Caco-2 (cell line): ENCODE measurements around the gene KIF3A. TPM values are rescaled to one million over a fixed set of nuclear protein-coding genes. Genes with fewer than 3 reads are reported as not detected.

Source experiments
- BruUV-seq: library from RNA; stranded (reverse); fragments of 400-500 nt; replicated peaks from 2 replicates; lab custom pipeline; 2021; lab: Mats Ljungman, UMichigan
- CTCF ChIA-PET: fragments of 300-600 bp; sonication (Branson Sonifier 250); formaldehyde crosslinking; loops from one replicate; lab custom pipeline; 2022; ENCODE audit warnings: antibody characterized with exemption; lab: Charles Lee
- POLR2A ChIA-PET: fragments of 300-600 bp; sonication (Branson Sonifier 250); formaldehyde crosslinking; loops from one replicate; lab custom pipeline; 2022; ENCODE audit warnings: antibody characterized with exemption; lab: Charles Lee
- DNase-seq, 2 experiments: peaks; one replicate each; pipeline versions ENCODE4 v3.0.0 to v3.0.0-alpha.2; 2020 to 2022
- H3K27me3 ChIP-seq: replicated peaks from 2 replicates; pipeline ENCODE4 v1.6.0; 2011; ENCODE audit warnings: low read length; ENCODE audit not compliant: control insufficient read depth, insufficient read depth
- H3K36me3 ChIP-seq: 2 replicates; pipeline ENCODE4 v1.5.1; 2011; ENCODE audit warnings: low read length; ENCODE audit not compliant: control insufficient read depth, insufficient read depth
- H3K4me1 ChIP-seq: fragments of 250-450 bp; sonication (Bioruptor Pico); 2 replicates; pipeline ENCODE4 v1.5.1; 2020; ENCODE audit warnings: mild to moderate bottlenecking
- H3K4me3 ChIP-seq: 2 replicates; pipeline ENCODE4 v1.5.1; 2011; ENCODE audit warnings: low read depth, mild to moderate bottlenecking, control low read depth, low read length
- H3K9me3 ChIP-seq: fragments of 250-450 bp; sonication (Bioruptor Pico); 2 replicates; pipeline ENCODE4 v1.5.1; 2020; ENCODE audit warnings: mild to moderate bottlenecking, moderate library complexity
- H3K27ac Mint-ChIP-seq: one replicate; pipeline ENCODE4 v1.8.0; 2022; ENCODE audit warnings: mixed read lengths; ENCODE audit not compliant: unreplicated experiment
- H3K27me3 Mint-ChIP-seq: one replicate; pipeline ENCODE4 v1.8.0; 2022; ENCODE audit warnings: mixed read lengths; ENCODE audit not compliant: insufficient read depth, unreplicated experiment
- H3K36me3 Mint-ChIP-seq: one replicate; pipeline ENCODE4 v1.8.0; 2022; ENCODE audit warnings: mild to moderate bottlenecking, mixed read lengths; ENCODE audit not compliant: insufficient read depth, unreplicated experiment
- H3K4me1 Mint-ChIP-seq: one replicate; pipeline ENCODE4 v1.8.0; 2022; ENCODE audit warnings: low read depth, mixed read lengths; ENCODE audit not compliant: unreplicated experiment
- H3K4me3 Mint-ChIP-seq: one replicate; pipeline ENCODE4 v1.8.0; 2022; ENCODE audit warnings: mild to moderate bottlenecking, moderate library complexity, mixed read lengths; ENCODE audit not compliant: unreplicated experiment
- H3K9me3 Mint-ChIP-seq: one replicate; pipeline ENCODE4 v1.8.0; 2022; ENCODE audit warnings: mixed read lengths; ENCODE audit not compliant: unreplicated experiment
- intact Hi-C: fragments of 100-400 bp; cut with micrococcal nuclease; formaldehyde crosslinking; loops from one replicate; pipeline ENCODE4 v1.10.0; 2022; ENCODE audit not compliant: unreplicated experiment
- total RNA-seq: library from RNA; stranded (reverse); gene quantifications from 2 replicates; pipeline ENCODE4 v1.2.3, GENCODE V29; 2022
- TF ChIP-seq, protein P1 (sequence below), 2 experiments: fragments of 200-600 bp in 1 of 2; IDR thresholded peaks; 1 replicate in 1 of 2; 2 replicates in 1 of 2; pipeline versions ENCODE4 v1.5.1 to v1.8.0; 2011 to 2022; ENCODE audit warnings: antibody characterized with exemption in 1 of 2, control low read depth in 1 of 2, inconsistent platforms in 1 of 2, low read depth in 1 of 2, low read length in 1 of 2, mild to moderate bottlenecking in 1 of 2, moderate library complexity in 1 of 2; ENCODE audit not compliant: insufficient read depth in 1 of 2, severe bottlenecking in 1 of 2, unreplicated experiment in 1 of 2

Gene KIF3A
- total RNA-seq, 1 experiment from 2014 or later, result 12.7 TPM

DNA sequence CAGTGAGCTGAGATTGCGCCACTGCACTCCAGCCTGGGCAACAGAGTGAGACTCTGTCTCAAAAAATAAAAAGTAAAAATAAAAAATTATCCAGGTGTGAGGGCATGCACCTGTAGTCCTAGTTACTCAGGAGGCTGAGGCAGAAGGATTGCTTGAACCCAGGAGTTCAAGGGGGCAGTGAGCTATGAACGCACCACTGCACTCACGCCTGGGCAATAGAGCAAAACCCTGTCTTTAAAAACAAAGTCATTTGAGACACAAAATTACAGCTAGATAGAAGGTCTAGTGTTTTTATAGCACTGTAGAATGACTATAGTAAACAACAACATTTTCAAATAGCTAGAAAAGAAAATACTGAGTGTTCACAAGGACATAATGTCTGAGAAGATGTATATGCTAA, 47.2 kb downstream of the KIF3A start:
- H3K27ac Mint-ChIP-seq, result no peak overlapping the region
- no peak overlapping the region for H3K4me3 Mint-ChIP-seq
- ChIA-PET CTCF (no interaction called here), POLR2A (no interaction called here)
- no peak for DNase-seq
- TF ChIP-seq, protein P1, sequence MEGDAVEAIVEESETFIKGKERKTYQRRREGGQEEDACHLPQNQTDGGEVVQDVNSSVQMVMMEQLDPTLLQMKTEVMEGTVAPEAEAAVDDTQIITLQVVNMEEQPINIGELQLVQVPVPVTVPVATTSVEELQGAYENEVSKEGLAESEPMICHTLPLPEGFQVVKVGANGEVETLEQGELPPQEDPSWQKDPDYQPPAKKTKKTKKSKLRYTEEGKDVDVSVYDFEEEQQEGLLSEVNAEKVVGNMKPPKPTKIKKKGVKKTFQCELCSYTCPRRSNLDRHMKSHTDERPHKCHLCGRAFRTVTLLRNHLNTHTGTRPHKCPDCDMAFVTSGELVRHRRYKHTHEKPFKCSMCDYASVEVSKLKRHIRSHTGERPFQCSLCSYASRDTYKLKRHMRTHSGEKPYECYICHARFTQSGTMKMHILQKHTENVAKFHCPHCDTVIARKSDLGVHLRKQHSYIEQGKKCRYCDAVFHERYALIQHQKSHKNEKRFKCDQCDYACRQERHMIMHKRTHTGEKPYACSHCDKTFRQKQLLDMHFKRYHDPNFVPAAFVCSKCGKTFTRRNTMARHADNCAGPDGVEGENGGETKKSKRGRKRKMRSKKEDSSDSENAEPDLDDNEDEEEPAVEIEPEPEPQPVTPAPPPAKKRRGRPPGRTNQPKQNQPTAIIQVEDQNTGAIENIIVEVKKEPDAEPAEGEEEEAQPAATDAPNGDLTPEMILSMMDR (IDR thresholded peaks at IDR 0.05; ENCODE audit: insufficient read depth in 1 of 2, low read depth in 1 of 2, low read length in 1 of 2, severe bottlenecking in 1 of 2, unreplicated experiment in 1 of 2), result no peak
- Histone ChIP-seq H3K4me3 (no peak overlapping the region), H3K9me3 (no peaks in the 10 kb centered on the region), H3K4me1 (peaks cover 7% of the 10 kb centered on the region), H3K36me3 (no peaks in the 10 kb centered on the region), H3K27me3 (no peaks in the 10 kb centered on the region)
- peaks cover 6% of the 10 kb centered on the region for H3K36me3 Mint-ChIP-seq
- H3K4me1 Mint-ChIP-seq, result peaks cover 9% of the 10 kb centered on the region
- H3K27me3 Mint-ChIP-seq, result no peaks in the 10 kb centered on the region
- no TSS peak for BruUV-seq
- intact Hi-C loops, result no loop called here
- H3K9me3 Mint-ChIP-seq, result no peaks in the 10 kb centered on the region

DNA sequence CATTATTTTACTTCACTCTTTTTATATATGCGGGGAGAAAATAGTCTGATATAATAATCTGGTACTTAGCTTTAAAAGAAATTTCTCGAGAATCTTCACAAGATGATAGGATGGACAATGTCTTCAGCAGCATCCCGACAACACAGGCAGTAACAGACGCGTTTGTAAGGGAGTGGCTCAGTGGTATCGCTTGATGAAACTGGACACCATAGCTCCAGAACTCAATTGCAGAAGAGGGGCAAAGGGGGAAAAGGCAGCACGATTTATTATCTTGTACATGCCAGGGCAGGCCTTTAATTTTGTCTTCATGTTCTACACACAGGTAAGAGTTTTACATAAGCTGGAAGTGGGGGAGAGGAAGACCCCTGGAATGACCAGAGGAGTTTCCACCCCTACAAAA, 47.8 kb downstream of the KIF3A start:
- Mint-ChIP-seq H3K36me3 (peaks cover 6% of the 10 kb centered on the region), H3K4me3 (no peak overlapping the region), H3K27ac (no peak overlapping the region), H3K4me1 (peaks cover 9% of the 10 kb centered on the region), H3K27me3 (no peaks in the 10 kb centered on the region), H3K9me3 (no peaks in the 10 kb centered on the region)
- peaks cover 7% of the 10 kb centered on the region for H3K4me1 ChIP-seq
- no peaks in the 10 kb centered on the region for H3K9me3 ChIP-seq
- H3K4me3 ChIP-seq, result no peak overlapping the region
- POLR2A ChIA-PET, result no interaction called here
- DNase-seq, result no peak
- H3K27me3 ChIP-seq, result no peaks in the 10 kb centered on the region
- intact Hi-C loops, result no loop called here
- H3K36me3 ChIP-seq, result no peaks in the 10 kb centered on the region
- CTCF ChIA-PET, result no interaction called here
- BruUV-seq, result no TSS peak
- TF ChIP-seq, protein P1 (IDR thresholded peaks at IDR 0.05; ENCODE audit: insufficient read depth in 1 of 2, low read depth in 1 of 2, low read length in 1 of 2, severe bottlenecking in 1 of 2, unreplicated experiment in 1 of 2), result no peak

DNA sequence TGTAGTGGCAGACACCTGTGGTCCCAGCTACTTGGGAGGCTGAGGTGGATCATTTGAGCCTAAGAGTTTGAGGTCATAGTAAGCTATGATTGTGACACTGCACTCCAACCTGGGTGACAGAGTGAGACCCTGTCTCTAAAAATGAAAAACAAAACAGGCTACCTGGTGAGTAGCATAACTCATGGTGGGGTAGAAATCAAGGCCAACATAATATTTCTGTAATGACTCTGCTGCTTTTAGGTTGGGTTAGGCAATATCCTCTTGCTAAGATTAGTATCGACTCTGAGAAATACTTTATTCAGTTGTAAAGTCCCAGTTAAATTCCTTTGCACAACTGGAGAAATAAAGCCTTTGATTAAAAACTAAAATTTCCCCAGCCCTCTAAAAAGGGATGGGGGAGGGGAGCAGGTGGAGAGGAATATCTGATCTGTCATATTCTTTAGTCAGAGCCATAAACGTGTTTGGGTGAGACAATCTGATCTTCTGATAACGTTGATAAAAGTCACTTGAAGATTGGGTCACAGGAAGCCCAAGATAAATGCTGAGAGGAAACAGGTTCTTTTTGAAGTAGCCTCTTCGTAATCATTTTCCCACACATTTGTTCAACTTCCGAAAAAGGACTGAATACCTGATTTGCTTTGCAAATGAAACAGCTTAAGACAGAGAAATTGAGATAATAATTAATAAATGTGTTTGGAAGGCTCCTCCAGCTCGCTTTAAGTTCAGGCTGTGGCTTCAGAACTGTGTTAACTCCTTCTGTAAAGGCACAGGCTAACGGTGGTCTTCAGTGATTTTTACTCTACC, 48.6 kb downstream of the KIF3A start:
- no peak overlapping the region for H3K27ac Mint-ChIP-seq
- TF ChIP-seq, protein P1 (IDR thresholded peaks at IDR 0.05; ENCODE audit: insufficient read depth in 1 of 2, low read depth in 1 of 2, low read length in 1 of 2, severe bottlenecking in 1 of 2, unreplicated experiment in 1 of 2), result no peak
- H3K4me1 Mint-ChIP-seq, result peaks cover 9% of the 10 kb centered on the region
- no peaks in the 10 kb centered on the region for H3K9me3 ChIP-seq
- peaks cover 7% of the 10 kb centered on the region for H3K4me1 ChIP-seq
- no TSS peak for BruUV-seq
- DNase-seq, result no peak
- H3K9me3 Mint-ChIP-seq, result no peaks in the 10 kb centered on the region
- no peak overlapping the region for H3K4me3 ChIP-seq
- intact Hi-C loops, result no loop called here
- H3K27me3 ChIP-seq, result no peaks in the 10 kb centered on the region
- POLR2A ChIA-PET, result no interaction called here
- no peaks in the 10 kb centered on the region for H3K36me3 ChIP-seq
- CTCF ChIA-PET, result no interaction called here
- no peaks in the 10 kb centered on the region for H3K27me3 Mint-ChIP-seq
- H3K36me3 Mint-ChIP-seq, result peaks cover 6% of the 10 kb centered on the region
- H3K4me3 Mint-ChIP-seq, result no peak overlapping the region
